Measurements from ENCODE around the gene PRR36.
"Not testable (repeated sequence)": the region's sequence is repeated elsewhere in the genome, so short reads cannot be mapped to it uniquely, and the experiment has no call there.

Gene PRR36

DNA sequence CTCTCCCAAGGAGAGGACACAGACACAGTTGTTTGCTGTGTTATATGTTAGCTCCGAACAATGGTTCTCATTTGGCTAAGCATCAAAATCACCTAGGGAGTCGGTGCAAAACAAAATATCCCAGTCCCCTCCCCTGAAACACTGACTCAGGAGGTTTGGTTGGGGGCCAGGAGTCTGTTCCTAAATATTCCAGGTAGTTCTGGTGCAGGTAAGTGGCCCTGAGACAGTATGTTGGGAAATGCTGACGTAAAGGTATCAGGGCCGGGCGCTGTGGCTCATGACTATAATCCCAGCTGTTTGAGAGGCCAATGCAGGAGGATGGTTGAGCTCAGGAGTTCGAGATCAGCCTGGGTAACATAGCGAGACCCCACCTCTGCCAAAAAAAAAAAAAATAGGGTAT is 27.1 kb upstream of the PRR36 start:
- no peak for DNase-seq (ENCODE audit: low read depth)
- H3K4me3 ChIP-seq (ENCODE audit: low read depth, low read length) = no peak overlapping the region

DNA sequence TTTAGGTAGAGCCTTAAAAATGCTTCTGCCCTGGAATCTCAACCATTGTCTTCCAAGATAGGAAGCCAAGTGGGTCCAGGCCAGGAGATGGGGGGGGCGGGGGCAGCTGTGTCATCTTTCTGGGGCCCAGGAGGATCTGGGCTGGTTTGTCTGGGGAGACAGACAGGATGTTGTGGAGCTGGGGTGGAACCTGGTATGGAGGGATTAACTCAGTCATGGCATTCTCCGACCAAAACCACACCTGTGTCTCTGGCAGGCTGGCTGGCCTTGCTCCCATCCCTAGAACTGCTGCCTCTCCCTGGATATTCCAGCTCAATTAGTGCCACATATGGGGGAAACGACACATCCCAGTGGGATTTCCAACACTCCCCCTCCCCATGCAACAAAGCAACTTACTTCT is 26.7 kb upstream of the PRR36 start:
- no peak for DNase-seq (ENCODE audit: low read depth)
- H3K4me3 ChIP-seq (ENCODE audit: low read depth, low read length) = no peak overlapping the region

- H3K4me3 ChIP-seq (ENCODE audit: low read depth, low read length) = no peak overlapping the region
- DNase-seq (ENCODE audit: low read depth) = no peak
These were observed 26.2 kb upstream of the PRR36 start for GRCh38 chr19:7900401-7900870.

DNA sequence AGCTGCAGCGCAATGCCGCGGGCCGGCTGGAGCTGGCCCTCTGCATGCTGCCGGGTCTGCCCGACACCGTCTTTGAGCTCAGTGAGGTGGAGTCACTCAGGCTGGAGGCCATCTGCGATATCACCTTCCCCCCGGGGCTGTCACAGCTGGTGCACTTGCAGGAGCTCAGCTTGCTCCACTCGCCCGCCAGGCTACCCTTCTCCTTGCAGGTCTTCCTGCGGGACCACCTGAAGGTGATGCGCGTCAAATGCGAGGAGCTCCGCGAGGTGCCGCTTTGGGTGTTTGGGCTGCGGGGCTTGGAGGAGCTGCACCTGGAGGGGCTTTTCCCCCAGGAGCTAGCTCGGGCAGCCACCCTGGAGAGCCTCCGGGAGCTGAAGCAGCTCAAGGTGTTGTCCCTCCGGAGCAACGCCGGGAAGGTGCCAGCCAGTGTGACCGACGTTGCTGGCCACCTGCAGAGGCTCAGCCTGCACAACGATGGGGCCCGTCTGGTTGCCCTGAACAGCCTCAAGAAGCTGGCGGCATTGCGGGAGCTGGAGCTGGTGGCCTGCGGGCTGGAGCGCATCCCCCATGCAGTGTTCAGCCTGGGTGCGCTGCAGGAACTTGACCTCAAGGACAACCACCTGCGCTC is 25.7 kb upstream of the PRR36 start:
- no peak for DNase-seq (ENCODE audit: low read depth)
- no peak overlapping the region for H3K4me3 ChIP-seq (ENCODE audit: low read depth, low read length)

DNA sequence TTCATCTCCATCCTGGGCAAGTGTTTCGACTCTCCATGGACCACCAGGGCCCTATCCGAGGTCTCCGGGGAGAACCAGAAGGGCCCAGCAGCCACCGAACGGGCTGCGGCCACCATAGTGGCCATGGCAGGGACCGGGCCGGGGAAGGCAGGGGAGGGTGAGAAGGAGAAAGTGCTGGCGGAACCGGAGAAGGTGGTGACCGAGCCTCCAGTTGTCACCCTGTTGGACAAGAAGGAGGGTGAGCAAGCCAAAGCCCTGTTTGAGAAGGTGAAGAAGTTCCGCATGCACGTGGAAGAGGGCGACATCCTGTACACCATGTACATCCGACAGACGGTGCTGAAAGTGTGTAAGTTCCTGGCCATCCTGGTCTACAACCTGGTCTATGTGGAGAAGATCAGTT is 24.8 kb upstream of the PRR36 start:
- DNase-seq (ENCODE audit: low read depth) = no peak
- no peak overlapping the region for H3K4me3 ChIP-seq (ENCODE audit: low read depth, low read length)

GRCh38 chr19:7897292-7897691 is 23.1 kb upstream of the PRR36 start:
- no peak for DNase-seq (ENCODE audit: low read depth)
- H3K4me3 ChIP-seq (ENCODE audit: low read depth, low read length) = no peak overlapping the region

DNA sequence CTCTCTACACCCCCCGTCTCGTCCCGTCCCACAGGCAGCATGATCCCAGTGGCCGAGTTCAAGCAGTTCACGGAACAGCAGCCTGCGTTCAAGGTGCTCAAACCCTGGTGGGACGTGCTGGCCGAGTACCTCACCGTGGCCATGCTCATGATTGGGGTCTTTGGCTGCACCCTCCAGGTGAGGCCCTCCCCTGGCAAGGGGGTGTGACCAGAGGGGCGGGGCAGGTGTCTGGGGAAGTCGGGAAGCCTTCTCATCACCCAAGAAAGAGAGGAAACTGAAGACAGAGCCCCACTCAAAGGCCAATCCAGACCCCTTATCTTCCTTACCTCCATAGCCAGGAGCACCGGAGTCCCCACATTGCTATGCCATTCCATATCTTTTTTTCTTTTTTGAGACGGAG is 21.4 kb upstream of the PRR36 start:
- H3K4me3 ChIP-seq (ENCODE audit: low read depth, low read length) = no peak overlapping the region
- no peak for DNase-seq (ENCODE audit: low read depth)

GRCh38 chr19:7894612-7895309 is 20.6 kb upstream of the PRR36 start:
- H3K4me3 ChIP-seq (ENCODE audit: low read depth, low read length) = no peak overlapping the region

DNA sequence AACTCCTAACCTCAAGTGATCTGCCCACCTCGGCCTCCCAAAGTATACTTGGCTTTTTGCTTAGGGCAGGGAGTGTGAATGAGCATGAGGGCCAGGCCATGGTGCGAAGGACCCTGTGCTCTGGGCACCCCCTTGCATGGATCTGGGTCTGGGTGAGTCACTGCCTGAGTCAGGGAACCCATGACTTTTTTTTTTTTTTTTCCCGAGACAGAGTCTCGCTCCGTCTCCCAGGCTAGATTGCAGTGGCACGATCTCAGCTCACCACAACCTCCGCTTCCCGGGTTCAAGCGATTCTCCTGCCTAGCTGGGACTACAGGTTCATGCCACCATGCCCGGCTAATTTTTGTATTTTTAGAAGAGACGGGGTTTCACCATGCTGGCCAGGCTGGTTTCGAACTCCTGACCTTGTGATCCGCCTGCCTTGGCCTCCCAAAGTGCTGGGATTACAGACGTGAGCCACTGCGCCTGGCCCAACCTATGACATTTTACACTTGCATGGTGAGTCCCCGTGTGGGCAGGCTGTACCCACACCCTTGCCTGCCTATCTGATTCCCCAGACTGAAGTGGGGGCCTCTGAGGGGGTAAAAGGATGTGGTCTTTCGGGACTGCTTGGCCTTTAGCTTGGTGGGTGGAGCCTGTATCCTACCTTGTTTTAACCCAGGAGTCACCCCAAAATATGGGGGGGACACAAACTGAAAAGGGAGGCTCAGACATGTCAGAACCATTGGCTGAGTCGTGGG is 19.3 kb upstream of the PRR36 start:
- DNase-seq (ENCODE audit: low read depth); H3K4me3 ChIP-seq (ENCODE audit: low read depth, low read length): not testable (repeated sequence)

More at GRCh38 chr19:7894612-7895309, 20.6 kb upstream of the PRR36 start:
- DNase-seq (ENCODE audit: low read depth) = no peak

GRCh38 chr19:7888826-7889217 is 14.6 kb upstream of the PRR36 start:
- peak overlapping the region; percentile 64 for H3K4me3 ChIP-seq (ENCODE audit: low read depth, low read length)
- DNase-seq (ENCODE audit: low read depth) = no peak

- H3K4me3 ChIP-seq (ENCODE audit: low read depth, low read length) = peak within 1 kb of the TSS; percentile 64
These were observed 14.1 kb upstream of the PRR36 start, which contains the start of gene LRRC8E for GRCh38 chr19:7888145-7888825. LRRC8E (plus strand) TSS chr19:7888510; CDS start chr19:7895604, 7,094 bp downstream.

GRCh38 chr19:7887408-7888144 is 13.4 kb upstream of the PRR36 start:
- no peak for DNase-seq (ENCODE audit: low read depth)
- H3K4me3 ChIP-seq (ENCODE audit: low read depth, low read length) = peak overlapping the region; percentile 64

More at GRCh38 chr19:7888145-7888825, 14.1 kb upstream of the PRR36 start, which contains the start of gene LRRC8E:
- no peak for DNase-seq (ENCODE audit: low read depth)

DNA sequence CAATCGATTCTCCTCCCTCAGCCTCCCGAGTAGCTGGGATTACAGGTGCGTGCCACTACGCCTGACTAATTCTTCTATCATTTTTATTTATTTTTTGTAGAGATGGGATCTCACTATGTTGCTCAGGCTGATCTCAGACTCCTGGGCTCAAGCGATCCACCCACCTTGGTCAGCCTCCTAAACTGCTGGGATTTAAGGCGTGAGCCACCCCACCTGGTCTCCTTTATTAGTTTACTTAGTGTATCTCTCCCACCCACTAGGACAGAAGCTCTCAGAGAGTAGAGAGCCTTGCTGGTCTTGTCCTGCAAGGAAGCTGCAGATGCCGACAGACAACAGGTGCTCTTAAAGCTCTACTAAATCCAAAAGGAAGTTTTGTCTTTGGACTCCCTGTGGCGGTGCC is 11.6 kb upstream of the PRR36 start:
- no peak for DNase-seq (ENCODE audit: low read depth)

GRCh38 chr19:7883796-7884570 is 9.8 kb upstream of the PRR36 start:
- no peak for DNase-seq (ENCODE audit: low read depth)
- no peak overlapping the region for H3K4me3 ChIP-seq (ENCODE audit: low read depth, low read length)

More for the DNA sequence above, 11.6 kb upstream of the PRR36 start:
- no peak overlapping the region for H3K4me3 ChIP-seq (ENCODE audit: low read depth, low read length)

- H3K4me3 ChIP-seq (ENCODE audit: low read depth, low read length) = no peak overlapping the region
- DNase-seq (ENCODE audit: low read depth) = no peak
These were observed 8.9 kb upstream of the PRR36 start for GRCh38 chr19:7883105-7883504.

DNA sequence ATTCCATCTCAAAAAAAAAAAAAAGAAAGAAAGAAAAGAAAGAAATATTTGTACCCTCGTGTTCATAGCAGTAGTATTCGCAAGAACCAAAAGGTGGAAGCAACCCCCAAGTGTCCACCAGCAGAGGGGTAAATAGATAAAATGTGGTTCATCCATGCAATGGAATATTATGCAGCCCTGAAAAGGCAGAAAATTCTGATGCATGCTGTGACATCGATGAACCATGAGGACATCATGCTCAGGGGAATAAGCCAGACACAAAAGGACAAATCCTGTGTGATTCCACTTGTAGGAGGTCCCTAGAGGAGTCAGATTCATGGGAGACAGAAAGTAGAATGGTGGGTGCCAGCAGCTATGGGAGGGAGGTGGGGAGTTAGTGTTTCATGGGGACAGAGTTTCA is 7.7 kb upstream of the PRR36 start:
- DNase-seq (ENCODE audit: low read depth) = no peak
- no peak overlapping the region for H3K4me3 ChIP-seq (ENCODE audit: low read depth, low read length)

GRCh38 chr19:7879836-7880235 is 5.6 kb upstream of the PRR36 start:
- DNase-seq (ENCODE audit: low read depth) = no peak
- no peak overlapping the region for H3K4me3 ChIP-seq (ENCODE audit: low read depth, low read length)

DNA sequence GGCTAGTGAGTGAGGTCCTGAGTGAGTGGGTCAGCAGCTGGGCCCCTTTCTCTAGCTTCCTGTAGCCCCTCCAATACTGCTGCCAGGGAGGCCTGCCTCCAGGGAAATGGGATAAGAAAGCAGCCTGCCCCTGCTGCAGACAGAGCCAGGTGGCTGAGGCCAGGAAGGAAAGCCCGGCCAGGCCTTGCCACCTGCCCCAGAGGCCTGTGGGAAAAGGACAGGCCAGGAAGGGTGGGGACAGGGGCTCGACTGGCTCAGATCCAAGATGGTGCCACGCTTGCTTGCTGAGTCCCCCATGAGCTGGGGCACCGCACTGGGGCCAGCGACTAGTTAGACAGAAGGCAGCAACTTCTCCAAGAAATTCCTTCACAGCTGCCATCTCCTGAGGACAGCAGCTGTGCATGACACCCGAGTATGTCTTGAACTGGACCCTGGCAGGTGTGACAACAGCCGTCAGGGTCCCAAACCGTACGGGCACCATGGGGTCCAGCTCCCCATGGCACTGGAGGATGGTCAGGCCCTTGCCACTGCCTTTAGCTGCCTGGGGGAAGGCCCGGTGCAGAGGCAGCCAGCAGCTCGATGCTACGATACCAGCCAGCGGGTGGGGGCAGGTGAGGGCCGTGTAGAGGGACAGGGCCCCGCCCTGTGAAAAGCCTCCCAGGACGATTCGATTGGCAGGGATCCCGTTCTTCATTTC is 5.1 kb upstream of the PRR36 start:
- no peak for DNase-seq (ENCODE audit: low read depth)
- no peak overlapping the region for H3K4me3 ChIP-seq (ENCODE audit: low read depth, low read length)
